GM21367 (cell line): ENCODE measurements around the gene GMCL2.
"Not testable (repeated sequence)": the region's sequence is repeated elsewhere in the genome, so short reads cannot be mapped to it uniquely, and the experiment has no call there.

Source experiments
- ATAC-seq: cut with Tn5 transposase; IDR thresholded peaks from one replicate; pipeline ENCODE4 v1.9.1; 2021; ENCODE audit not compliant: unreplicated experiment

GMCL2 gene

GRCh38 chr5:178187014-178187413, at the start of gene GMCL2:
GMCL2 (minus strand) TSS chr5:178187371; CDS start chr5:178187299, 72 bp downstream.
- no peak for ATAC-seq

- ATAC-seq = no peak
Observed at GRCh38 chr5:178236679-178237078, 49.5 kb upstream of the GMCL2 start.

DNA sequence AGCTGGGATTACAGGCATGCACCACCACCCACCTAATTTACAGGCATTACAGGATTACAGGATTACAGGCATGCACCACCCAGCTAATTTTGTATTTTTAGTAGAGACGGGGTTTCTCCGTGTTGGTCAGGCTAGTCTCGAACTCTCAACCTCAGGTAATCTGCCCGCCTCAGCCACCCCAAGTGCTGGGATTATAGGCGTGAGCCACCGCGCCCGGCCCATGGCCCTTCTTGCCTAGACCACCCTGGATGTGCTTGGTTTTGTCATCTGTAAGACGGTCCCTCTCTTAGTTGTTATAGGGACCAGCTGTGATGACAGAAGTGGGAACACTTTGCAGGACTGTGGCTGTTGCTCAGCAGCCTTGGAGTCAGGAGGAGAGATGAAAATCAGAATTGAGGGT, 49.0 kb upstream of the GMCL2 start:
- ATAC-seq = no peak

DNA sequence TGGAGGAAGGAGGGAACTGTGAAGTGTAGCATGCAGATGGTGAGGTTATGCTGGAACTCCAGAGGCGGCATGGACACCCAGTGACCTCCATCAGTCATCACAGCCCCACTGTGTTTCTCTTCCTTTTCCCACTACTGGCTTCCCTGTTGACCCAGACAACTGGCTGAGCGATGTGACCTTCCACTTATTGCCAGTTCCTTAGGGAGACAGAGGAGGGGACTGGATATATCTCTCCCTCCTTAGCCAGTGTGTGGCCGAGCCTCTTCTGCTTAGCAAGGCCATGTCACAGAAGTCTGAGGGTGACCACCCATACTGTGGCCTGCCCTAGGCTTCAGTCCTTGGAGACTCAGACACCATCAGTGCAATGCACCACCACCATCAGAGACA, 48.4 kb upstream of the GMCL2 start:
- ATAC-seq = no peak

DNA sequence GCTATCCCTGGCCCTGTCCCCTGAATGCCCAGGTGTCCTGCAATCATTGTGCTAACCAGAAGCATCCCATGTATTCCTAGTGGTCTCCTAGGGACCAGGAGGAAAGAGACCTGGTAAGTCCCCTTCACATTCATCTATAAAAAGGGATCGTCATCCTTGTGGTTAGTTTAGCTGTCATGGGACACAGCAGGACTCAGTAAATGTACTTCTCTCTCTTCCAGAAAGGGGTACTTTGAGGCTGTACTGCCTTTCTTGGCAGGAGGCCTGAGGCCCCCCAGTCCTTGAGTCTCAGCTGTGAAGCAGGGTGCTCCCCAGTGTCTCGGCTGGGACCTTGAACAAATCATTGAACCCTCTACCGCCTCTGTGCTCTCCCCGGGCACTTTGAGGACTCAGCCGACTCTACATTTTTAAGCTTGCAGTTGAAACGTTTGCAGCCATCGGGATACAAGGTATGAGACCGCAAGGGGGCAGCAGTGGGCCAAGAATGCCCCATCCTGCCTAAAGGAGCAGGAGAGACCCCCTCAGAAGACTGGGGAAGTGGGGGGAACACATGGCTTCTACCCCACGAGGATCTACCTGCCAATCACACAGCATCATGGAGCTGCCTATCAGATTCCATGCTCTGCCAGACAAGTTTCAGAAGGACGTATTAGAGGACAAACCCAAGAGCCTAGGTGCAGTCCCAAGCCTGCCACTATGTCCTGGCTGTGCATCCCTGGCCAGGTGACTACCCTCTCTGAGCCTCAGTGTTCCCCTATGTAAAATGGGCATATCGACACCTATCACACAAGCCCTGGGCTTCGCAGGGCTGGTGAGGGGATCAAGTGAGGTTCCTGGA, 47.8 kb upstream of the GMCL2 start:
- no peak for ATAC-seq

- no peak for ATAC-seq
Observed at GRCh38 chr5:178234121-178234749, 47.1 kb upstream of the GMCL2 start.

GRCh38 chr5:178232920-178233429, 45.8 kb upstream of the GMCL2 start:
- ATAC-seq = peak; percentile 20

GRCh38 chr5:178232124-178232919, 45.2 kb upstream of the GMCL2 start, which contains the start of gene PHYKPL:
PHYKPL (minus strand) TSS chr5:178232802; CDS start chr5:178232550, 252 bp downstream.
- peak; percentile 66 for ATAC-seq

- ATAC-seq = no peak
Observed at GRCh38 chr5:178231539-178232123, 44.5 kb upstream of the GMCL2 start.

DNA sequence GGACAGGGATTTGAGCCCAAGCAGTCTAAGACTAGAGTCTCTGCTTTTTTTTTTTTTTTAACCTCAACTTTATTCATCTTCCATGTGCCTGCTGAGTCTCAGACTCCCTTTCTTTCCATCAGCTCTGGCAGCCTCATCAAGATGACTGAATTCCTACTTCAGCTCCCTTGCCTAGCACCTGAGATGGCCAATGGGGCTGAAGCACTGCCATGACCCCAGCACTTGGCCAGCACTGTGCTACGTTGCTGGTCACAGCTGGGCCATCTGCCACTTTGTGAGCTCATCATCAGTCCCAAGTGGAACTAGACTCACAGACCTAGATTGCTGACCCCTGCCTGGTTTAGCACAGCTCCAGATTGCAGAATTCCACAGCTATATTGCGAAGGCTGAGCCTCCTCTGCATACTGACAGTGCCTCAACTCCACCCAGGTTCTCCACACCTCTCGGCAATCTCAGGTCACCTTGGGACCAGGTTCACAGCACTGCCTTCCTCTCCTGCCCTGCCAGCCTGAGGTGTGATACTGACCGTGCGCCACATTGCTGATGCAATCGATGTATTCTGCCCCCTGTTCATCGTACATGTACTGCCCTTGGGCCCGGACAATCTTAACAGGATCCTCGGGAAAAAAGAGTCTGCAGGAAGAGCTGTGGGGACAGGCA, 43.8 kb upstream of the GMCL2 start:
- no peak for ATAC-seq

GRCh38 chr5:178229861-178230260, 42.7 kb upstream of the GMCL2 start:
- ATAC-seq = no peak

GRCh38 chr5:178229111-178229510, 41.9 kb upstream of the GMCL2 start:
- ATAC-seq = not testable (repeated sequence)

DNA sequence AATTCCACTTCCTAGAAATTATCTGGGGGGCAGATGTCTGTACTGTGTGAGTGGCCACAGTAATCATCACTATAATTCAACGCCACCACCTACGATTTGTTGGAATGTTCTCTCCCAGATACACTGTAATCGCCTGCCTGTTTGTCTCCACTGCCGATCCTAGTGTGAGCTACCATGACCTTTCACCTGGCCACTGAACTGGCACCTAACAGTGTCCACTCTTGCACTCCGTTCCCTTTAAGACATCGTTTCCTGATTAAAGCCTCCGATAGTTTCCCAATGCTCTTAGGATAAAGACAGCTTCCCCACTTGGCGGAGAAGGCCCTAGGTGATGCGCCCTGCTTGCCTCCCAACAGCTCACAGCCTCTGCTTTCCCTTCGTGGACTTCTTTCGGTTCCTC, 41.4 kb upstream of the GMCL2 start:
- ATAC-seq = no peak

DNA sequence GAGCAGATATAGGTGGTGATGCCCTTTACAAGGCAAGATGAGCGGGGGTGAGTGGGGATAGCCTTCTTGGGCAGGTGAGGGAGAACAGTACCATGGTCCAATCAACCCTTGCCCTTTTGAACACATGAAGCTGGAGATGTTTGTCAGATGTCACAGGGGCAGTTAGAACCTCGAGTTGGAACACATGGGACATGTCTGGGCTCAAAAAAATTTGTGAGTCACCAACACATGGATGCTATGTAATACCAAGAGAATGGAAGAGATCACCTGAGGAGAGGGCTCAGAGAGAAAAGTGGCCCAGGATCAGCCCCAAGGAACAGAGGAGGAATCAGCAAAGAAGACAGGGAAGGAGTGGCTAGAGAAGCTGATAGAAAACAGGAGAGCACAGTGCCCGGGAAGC, 40.8 kb upstream of the GMCL2 start:
- no peak for ATAC-seq

GRCh38 chr5:178227138-178227659, 40.0 kb upstream of the GMCL2 start:
- ATAC-seq = no peak

DNA sequence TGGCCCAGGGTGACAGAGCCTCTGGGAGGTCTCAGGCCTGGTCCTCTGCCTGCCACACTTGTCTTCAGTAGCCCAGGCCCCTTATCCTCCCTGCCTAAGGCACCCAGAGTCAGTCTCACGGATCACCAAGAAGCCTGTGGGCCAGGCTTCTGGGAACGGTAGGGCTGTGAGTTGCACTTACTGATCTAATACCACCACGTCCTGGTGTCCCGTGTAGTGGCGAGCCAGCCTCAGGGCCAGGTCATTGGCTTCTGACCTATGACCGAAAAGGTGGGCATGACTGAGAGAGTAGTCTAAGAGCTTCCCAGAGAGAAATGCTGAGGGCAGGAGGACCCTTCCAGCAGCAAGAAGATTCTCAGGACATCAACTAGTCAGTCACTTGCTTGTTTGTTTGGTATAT, 38.0 kb upstream of the GMCL2 start:
- no peak for ATAC-seq

- ATAC-seq = no peak
Observed at GRCh38 chr5:178224403-178224802, 37.2 kb upstream of the GMCL2 start.

DNA sequence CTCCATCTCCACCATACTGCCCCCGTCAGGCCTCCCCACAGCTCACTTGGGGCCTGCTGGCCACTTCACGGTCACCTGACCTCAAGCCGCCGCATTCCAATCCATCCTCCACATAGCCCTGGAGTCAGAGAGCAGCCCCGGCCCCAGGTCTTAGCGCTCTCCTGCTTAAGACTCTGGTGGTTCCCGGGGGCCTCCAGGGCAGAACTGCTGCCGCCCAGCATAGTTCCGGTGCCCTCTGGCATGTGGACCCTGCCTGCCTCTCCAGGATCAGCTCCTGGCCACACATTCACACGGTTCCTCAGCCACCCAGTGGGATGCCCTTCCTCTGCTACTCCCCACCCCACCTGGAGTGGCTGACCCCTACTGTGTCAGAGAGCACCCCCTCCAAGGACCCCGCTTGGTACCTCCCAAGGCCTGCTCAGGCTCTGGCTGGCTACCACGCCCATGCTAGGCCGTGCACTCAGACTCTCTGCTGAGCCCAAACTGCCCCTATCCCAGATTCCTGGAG, 36.7 kb upstream of the GMCL2 start:
- no peak for ATAC-seq

- no peak for ATAC-seq
Observed at GRCh38 chr5:178223196-178223773, 36.1 kb upstream of the GMCL2 start.

DNA sequence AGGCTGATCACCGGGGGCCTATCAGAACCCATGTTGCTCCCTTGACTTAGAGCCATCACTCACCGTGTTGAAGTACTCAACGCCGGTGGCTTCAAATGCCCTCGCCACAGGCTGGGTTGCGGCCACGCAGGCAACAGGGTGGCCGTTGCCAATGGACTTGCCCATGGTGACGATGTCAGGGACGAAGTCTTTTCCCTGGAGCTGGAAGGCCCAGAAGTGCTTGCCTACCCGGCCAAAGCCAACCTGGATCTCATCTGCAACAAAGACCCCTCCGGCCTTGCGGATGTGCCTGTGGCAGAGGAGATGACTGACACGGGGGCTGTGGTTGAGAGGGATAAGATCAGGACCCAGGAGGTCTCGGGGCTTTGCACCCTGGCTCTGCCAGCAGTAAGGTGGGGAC, 35.1 kb upstream of the GMCL2 start:
- no peak for ATAC-seq
